ENCODE measurements around the gene SGTB. TPM values are rescaled to one million over a fixed set of nuclear protein-coding genes. Genes with fewer than 3 reads are reported as not detected.

SGTB gene
- total RNA-seq, 1 experiment from 2014 or later = 9.8 TPM

- no peaks in the 10 kb centered on the region for H3K9me3 ChIP-seq (ENCODE audit: insufficient read depth, low read depth)
- no TSS peak for BruUV-seq (replicated peaks)
- H3K27ac ChIP-seq = no peak overlapping the region; the same call in 1 of the 2 replicates
- peaks cover 7% of the 10 kb centered on the region; the same call in 1 of the 2 replicates for H3K36me3 ChIP-seq (ENCODE audit: low read depth)
- no peaks in the 10 kb centered on the region for H3F3A ChIP-seq (ENCODE audit: insufficient read depth, low read depth)
- no peak overlapping the region for H2AFZ ChIP-seq
- H3K9me2 ChIP-seq (ENCODE audit: insufficient read depth) = no peaks in the 10 kb centered on the region
- peak; percentile 12 to 62 for DNase-seq
- H3K27me3 ChIP-seq (ENCODE audit: insufficient read depth, low read depth) = no peaks in the 10 kb centered on the region
- H4K20me1 ChIP-seq (ENCODE audit: insufficient read depth) = no peaks in the 10 kb centered on the region
- intact Hi-C loops (cut with micrococcal nuclease; ENCODE audit: unreplicated experiment) = loop anchor here (1.0 to 5.0 kb wide), 3 partner anchors 70 to 295 kb away; partner anchors contain the start of gene ERBIN
- peaks cover 36% of the 10 kb centered on the region for H3K79me2 ChIP-seq (ENCODE audit: low read depth)
- H3K4me2 ChIP-seq = no peak overlapping the region
- peaks cover 5% of the 10 kb centered on the region for H3K4me1 ChIP-seq (replicated peaks; ENCODE audit: insufficient read depth)
- H3K4me3 ChIP-seq = no peak overlapping the region
- peak; percentile 86 for TF ChIP-seq CTCF (conservative IDR thresholded peaks at IDR 0.05)
- TF ChIP-seq EZH2 (IDR thresholded peaks at IDR 0.05; ENCODE audit: low read depth) = no peak
- ChIA-PET CTCF (interaction anchor here (0.6 kb wide), 1 partner anchor 331 kb away, joined by 4 read pairs; no protein-coding TSS in a partner anchor), POLR2A (ENCODE audit: unreplicated experiment) (interaction anchor here (0.6 to 0.7 kb wide), 2 partner anchors 120 kb away, joined by 3 to 6 read pairs; no protein-coding TSS in a partner anchor)
Measured at GRCh38 chr5:65742565-65743231, 20.8 kb upstream of the SGTB start.

DNA sequence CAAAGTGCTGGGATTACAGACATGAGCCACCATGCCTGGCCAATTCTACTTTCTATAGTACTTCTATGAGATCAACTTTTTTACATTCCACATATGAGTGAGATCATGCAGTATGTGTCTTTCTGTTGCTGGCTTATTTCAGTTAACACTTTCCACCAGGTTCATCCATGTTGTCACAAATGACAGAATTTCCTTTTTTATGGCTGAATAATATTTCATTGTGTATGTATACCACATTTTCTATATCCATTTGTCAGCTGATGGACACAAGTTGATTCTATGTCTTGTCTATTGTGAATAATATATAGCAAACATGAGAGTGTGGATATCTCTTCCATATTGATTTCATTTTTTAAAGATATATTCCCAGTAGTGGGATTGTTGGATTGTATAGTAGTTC lies 17.3 kb upstream of the SGTB start:
- H3K79me2 ChIP-seq (ENCODE audit: low read depth) = peaks cover 48% of the 10 kb centered on the region
- no peaks in the 10 kb centered on the region for H3K27me3 ChIP-seq (ENCODE audit: insufficient read depth, low read depth)
- intact Hi-C loops (cut with micrococcal nuclease; ENCODE audit: unreplicated experiment) = no loop called here
- H3K36me3 ChIP-seq (ENCODE audit: low read depth) = peaks cover 7% of the 10 kb centered on the region; the same call in 1 of the 2 replicates
- DNase-seq = no peak
- H3F3A ChIP-seq (ENCODE audit: insufficient read depth, low read depth) = no peaks in the 10 kb centered on the region
- no peak overlapping the region for H2AFZ ChIP-seq
- no peaks in the 10 kb centered on the region for H3K9me3 ChIP-seq (ENCODE audit: insufficient read depth, low read depth)
- H3K4me1 ChIP-seq (replicated peaks; ENCODE audit: insufficient read depth) = peaks cover 5% of the 10 kb centered on the region
- H4K20me1 ChIP-seq (ENCODE audit: insufficient read depth) = no peaks in the 10 kb centered on the region
- H3K4me2 ChIP-seq = no peak overlapping the region
- no peaks in the 10 kb centered on the region for H3K9me2 ChIP-seq (ENCODE audit: insufficient read depth)
- ChIA-PET CTCF (no interaction called here), POLR2A (ENCODE audit: unreplicated experiment) (no interaction called here)
- no peak overlapping the region for H3K4me3 ChIP-seq
- no peak overlapping the region for H3K27ac ChIP-seq
- no TSS peak for BruUV-seq (replicated peaks)
- TF ChIP-seq CTCF (conservative IDR thresholded peaks at IDR 0.05) (no peak), EZH2 (IDR thresholded peaks at IDR 0.05; ENCODE audit: low read depth) (no peak)

- H4K20me1 ChIP-seq (ENCODE audit: insufficient read depth) = no peaks in the 10 kb centered on the region
- POLR2A ChIA-PET (ENCODE audit: unreplicated experiment) = no interaction called here
- intact Hi-C loops (cut with micrococcal nuclease; ENCODE audit: unreplicated experiment) = no loop called here
- no peaks in the 10 kb centered on the region for H3K9me3 ChIP-seq (ENCODE audit: insufficient read depth, low read depth)
- no peak for TF ChIP-seq EZH2 (IDR thresholded peaks at IDR 0.05; ENCODE audit: low read depth)
- no peak for TF ChIP-seq CTCF (conservative IDR thresholded peaks at IDR 0.05)
- no peaks in the 10 kb centered on the region for H3K9me2 ChIP-seq (ENCODE audit: insufficient read depth)
- CTCF ChIA-PET = no interaction called here
- no peak overlapping the region for H3K4me2 ChIP-seq
- DNase-seq = no peak
- H3K36me3 ChIP-seq (ENCODE audit: low read depth) = peaks cover 7% of the 10 kb centered on the region; the same call in 1 of the 2 replicates
- no peak overlapping the region for H3K4me3 ChIP-seq
- BruUV-seq (replicated peaks) = no TSS peak
- no peak overlapping the region for H3K27ac ChIP-seq
- no peaks in the 10 kb centered on the region for H3F3A ChIP-seq (ENCODE audit: insufficient read depth, low read depth)
- H3K79me2 ChIP-seq (ENCODE audit: low read depth) = peaks cover 40% of the 10 kb centered on the region
- no peaks in the 10 kb centered on the region for H3K27me3 ChIP-seq (ENCODE audit: insufficient read depth, low read depth)
- H2AFZ ChIP-seq = no peak overlapping the region
- peaks cover 5% of the 10 kb centered on the region for H3K4me1 ChIP-seq (replicated peaks; ENCODE audit: insufficient read depth)
Measured at GRCh38 chr5:65738305-65738704, 16.4 kb upstream of the SGTB start.
